Measurements from ENCODE around the gene POLR3GL. TPM values are rescaled to one million over a fixed set of nuclear protein-coding genes. Genes with fewer than 3 reads are reported as not detected.

The POLR3GL gene
- total and polyA plus RNA-seq, 10 of the 15 experiments (the other 5 are each of a cell fraction or from before 2014, with no cell fraction given): 12.8 to 47.0 (median 26.6) TPM

- no peak for TF ChIP-seq TARDBP (IDR thresholded peaks at IDR 0.05; ENCODE audit: borderline replicate concordance)
- peak; percentile 77 for TF ChIP-seq SMARCA5 (IDR thresholded peaks at IDR 0.05)
- TF ChIP-seq NR2F1 (conservative IDR thresholded peaks at IDR 0.05): no peak
- no peak for TF ChIP-seq ZBTB33 (IDR thresholded peaks at IDR 0.05)
- TF ChIP-seq ATF3 (IDR thresholded peaks at IDR 0.05; ENCODE audit: borderline replicate concordance, extremely low read depth, low read depth, low read length): no peak
- TF ChIP-seq NRF1 (conservative IDR thresholded peaks at IDR 0.05; ENCODE audit: low read depth, low read length): no peak
- TF ChIP-seq KLF5 (IDR thresholded peaks at IDR 0.05; ENCODE audit: partially characterized antibody): no peak
- no peak; the same call in 1 of the 2 replicates for TF ChIP-seq SMAD5 (IDR thresholded peaks at IDR 0.05; ENCODE audit: low read depth)
- TF ChIP-seq DPF2 (IDR thresholded peaks at IDR 0.05): no peak
- TF ChIP-seq ZBTB4 (CRISPR knock-in tag; IDR thresholded peaks at IDR 0.05): no peak
- 0 out of 2 replicates have a peak, but pooled peaks have one; percentile 36 for TF ChIP-seq CHD1 (IDR thresholded peaks at IDR 0.05; ENCODE audit: low read depth, low read length)
- TF ChIP-seq ZBED1 (IDR thresholded peaks at IDR 0.05; ENCODE audit: borderline replicate concordance): peak; percentile 65; the same call in 1 of the 2 replicates
- TF ChIP-seq NR2C1 (IDR thresholded peaks at IDR 0.05): no peak
- TF ChIP-seq POLR2AphosphoS5 (IDR thresholded peaks at IDR 0.05; ENCODE audit: low read length): peak; percentile 64; the same call in 1 of the 2 replicates
- no peak for TF ChIP-seq RB1 (IDR thresholded peaks at IDR 0.05; ENCODE audit: borderline replicate concordance)
- no peak for TF ChIP-seq PAX8 (IDR thresholded peaks at IDR 0.05)
- TF ChIP-seq NFXL1 (IDR thresholded peaks at IDR 0.05; ENCODE audit: borderline replicate concordance): no peak
- TF ChIP-seq SIX5 (IDR thresholded peaks at IDR 0.05; ENCODE audit: low read depth, low read length, severe bottlenecking): no peak
- no peak for TF ChIP-seq SP1 (IDR thresholded peaks at IDR 0.05; ENCODE audit: low read depth, low read length)
- TF ChIP-seq HDAC2 (IDR thresholded peaks at IDR 0.05): no peak
- TF ChIP-seq USF2 (IDR thresholded peaks at IDR 0.05; ENCODE audit: borderline replicate concordance, low read depth, low read length): no peak
- no peak for TF ChIP-seq BCL3 (IDR thresholded peaks at IDR 0.05; ENCODE audit: borderline replicate concordance, insufficient read depth, low read depth, low read length, poor library complexity, severe bottlenecking)
- TF ChIP-seq PML (IDR thresholded peaks at IDR 0.05; ENCODE audit: low read length): peak; percentile 47; the same call in 1 of the 2 replicates
- no peak for TF ChIP-seq ASH2L (IDR thresholded peaks at IDR 0.05; ENCODE audit: borderline replicate concordance, low read depth)
- TF ChIP-seq SUZ12 (IDR thresholded peaks at IDR 0.05; ENCODE audit: unreplicated experiment): no peak
These were observed 15.4 kb downstream of the POLR3GL start (continued) for GRCh38 chr1:145979746-145980456.

Measured in GM12878 (cell line).